Testis (tissue), 2 donors: ENCODE measurements around the gene DNAI1.

ENCODE experiments used
- POLR2A ChIP-seq: fragments of 450-650 bp; IDR thresholded peaks from one replicate; pipeline ENCODE4 v1.6.1; 2017; ENCODE audit warnings: antibody characterized with exemption, mild to moderate bottlenecking, moderate library complexity
- TF ChIP-seq, protein P1 (sequence below), 3 experiments: fragments of 450-650 bp in 2 of 3; fragments of 200-600 bp in 1 of 3; sonication (generic) in 1 of 3; IDR thresholded peaks; one replicate each; pipeline ENCODE4 v1.5.1; 2016 to 2019; ENCODE audit warnings: antibody characterized with exemption in 3 of 3, mild to moderate bottlenecking in 2 of 3, moderate library complexity in 1 of 3

DNA sequence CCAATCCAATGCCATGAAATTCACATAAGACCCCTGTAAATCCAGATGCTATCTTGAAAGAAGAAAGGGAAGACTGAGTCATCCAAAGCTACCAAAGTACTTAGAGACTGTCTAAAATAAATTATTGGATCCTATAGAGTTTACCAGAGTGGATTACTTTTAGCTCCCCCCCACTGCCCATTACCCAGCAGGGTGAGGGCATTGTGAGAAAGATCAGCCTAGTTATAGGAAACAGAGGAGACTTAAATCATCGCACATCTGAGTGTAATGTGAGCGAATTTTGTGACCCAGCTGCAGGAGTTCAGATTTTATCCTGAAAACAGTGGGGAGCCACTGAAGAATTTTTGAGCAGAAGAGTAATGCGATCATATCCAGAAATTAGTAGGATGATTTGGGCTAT, 65.7 kb downstream of the DNAI1 start:
- TF ChIP-seq, protein P1, sequence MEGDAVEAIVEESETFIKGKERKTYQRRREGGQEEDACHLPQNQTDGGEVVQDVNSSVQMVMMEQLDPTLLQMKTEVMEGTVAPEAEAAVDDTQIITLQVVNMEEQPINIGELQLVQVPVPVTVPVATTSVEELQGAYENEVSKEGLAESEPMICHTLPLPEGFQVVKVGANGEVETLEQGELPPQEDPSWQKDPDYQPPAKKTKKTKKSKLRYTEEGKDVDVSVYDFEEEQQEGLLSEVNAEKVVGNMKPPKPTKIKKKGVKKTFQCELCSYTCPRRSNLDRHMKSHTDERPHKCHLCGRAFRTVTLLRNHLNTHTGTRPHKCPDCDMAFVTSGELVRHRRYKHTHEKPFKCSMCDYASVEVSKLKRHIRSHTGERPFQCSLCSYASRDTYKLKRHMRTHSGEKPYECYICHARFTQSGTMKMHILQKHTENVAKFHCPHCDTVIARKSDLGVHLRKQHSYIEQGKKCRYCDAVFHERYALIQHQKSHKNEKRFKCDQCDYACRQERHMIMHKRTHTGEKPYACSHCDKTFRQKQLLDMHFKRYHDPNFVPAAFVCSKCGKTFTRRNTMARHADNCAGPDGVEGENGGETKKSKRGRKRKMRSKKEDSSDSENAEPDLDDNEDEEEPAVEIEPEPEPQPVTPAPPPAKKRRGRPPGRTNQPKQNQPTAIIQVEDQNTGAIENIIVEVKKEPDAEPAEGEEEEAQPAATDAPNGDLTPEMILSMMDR (IDR thresholded peaks at IDR 0.05) = no peak
- no peak for TF ChIP-seq POLR2A
